ENCODE results near the gene DUSP15.
"Not testable (repeated sequence)": the region's sequence is repeated elsewhere in the genome, so short reads cannot be mapped to it uniquely, and the experiment has no call there.

Gene DUSP15

DNA sequence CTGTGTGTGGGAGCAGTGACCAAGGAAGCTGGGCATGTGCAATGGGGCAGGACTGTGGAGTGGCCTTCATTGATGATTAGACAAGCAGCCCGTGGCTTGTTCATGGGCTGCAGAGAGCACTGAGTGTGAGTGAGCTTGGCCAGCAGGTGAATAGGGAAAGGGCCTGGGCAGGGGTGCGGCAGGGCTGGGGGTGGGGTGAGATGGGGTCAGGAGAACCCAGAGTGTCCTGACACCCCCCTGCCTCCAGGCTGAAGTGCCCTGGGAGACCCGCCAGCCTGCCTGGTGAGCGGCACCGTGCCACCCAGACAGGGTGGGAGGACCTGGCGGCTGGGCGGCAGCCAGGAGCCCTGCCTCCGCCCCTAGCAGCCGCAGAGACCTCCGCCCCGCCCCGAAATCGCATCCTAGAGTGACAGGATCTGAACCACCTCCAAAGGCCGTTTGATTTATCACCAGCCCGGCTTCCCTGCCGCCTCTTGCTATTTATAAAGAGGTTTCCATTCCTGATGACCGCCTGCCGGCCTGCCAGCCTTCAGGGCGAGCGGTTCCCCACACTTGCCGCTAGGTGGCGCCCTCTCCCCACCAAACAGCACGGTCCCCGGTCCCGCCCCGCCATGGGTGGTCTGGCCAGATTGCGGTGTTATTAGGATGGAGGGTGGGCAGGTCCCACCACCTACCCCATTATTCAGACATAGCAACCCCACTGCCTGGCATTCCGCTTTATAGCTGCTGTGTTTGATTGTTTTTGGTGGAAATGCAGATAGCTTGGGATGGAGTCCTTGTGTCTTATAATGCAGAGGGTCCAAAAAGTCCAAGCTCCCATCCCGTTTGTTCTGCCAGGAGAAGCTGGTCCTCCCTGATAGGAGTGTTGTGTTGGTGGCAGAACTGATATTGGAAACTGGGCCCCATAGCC, 47.7 kb downstream of the DUSP15 start:
- DNase-seq (ENCODE audit: low spot score) = peak; percentile 49

DNA sequence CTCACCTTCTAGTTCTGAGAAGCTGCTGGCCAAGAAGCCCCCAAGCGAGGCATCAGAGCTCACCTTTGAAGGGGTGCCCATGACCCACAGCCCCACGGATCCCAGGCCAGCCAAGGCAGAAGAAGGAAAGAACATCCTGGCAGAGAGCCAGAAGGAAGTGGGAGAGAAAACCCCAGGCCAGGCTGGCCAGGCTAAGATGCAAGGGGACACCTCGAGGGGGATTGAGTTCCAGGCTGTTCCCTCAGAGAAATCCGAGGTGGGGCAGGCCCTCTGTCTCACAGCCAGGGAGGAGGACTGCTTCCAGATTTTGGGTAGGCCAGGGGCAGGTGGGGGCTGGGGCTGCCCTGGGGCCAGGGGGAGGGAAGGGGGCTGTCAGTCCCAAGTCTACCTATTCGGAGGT, 48.9 kb downstream of the DUSP15 start:
- no peak for DNase-seq (ENCODE audit: low spot score)

DNA sequence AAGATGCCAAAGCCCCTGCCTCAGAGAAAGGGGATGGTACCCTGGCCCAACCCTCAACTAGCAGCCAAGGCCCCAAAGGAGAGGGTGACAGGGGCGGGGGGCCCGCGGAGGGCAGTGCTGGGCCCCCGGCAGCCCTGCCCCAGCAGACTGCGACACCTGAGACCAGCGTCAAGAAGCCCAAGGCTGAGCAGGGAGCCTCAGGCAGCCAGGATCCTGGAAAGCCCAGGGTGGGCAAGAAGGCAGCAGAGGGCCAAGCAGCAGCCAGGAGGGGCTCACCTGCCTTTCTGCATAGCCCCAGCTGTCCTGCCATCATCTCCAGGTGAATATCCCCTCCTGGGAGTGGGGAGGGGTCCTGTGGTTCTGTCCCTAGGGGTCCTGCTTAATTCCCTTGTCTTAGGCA, 50.1 kb downstream of the DUSP15 start:
- DNase-seq (ENCODE audit: low spot score) = no peak

DNA sequence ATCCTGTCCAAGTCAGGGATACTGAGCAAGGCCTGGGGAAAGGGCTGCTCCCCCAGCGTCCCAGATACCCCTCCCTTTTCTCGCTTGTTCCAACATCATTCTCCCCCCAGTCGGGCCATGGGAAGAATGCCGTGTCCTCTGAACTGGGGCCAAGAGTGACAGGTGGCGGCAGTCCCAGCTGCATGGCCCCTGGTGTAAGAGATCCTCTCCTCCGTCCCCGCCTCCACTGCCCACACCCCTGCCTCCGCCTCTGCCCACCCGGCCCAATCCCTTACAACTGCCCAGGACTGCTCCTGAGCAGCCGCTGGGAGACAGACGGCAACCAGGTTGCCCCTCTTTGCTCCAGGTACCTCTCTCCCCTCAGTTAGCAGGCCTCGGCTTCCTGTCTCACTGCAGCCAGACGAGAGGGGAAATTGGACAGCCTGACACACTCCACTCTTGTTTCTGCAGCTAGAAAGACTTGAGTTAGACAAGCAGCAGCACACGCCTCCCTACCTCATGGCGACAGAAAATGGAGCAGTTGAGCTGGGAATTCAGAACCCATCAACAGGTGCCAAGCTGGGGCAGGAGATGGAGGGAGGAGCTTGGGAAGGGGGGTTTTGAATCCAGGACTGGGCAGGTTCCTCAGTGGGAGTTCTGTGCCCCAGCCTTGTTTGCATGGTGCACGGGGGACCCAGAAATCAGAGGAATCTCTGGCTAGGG, 51.1 kb downstream of the DUSP15 start, which contains the start of gene MYLK2:
Gene MYLK2 (plus strand): TSS at position 274 of the 702 bp plus-strand sequence. CDS start 225 bp downstream, at position 499.
- DNase-seq (ENCODE audit: low spot score) = no peak

DNA sequence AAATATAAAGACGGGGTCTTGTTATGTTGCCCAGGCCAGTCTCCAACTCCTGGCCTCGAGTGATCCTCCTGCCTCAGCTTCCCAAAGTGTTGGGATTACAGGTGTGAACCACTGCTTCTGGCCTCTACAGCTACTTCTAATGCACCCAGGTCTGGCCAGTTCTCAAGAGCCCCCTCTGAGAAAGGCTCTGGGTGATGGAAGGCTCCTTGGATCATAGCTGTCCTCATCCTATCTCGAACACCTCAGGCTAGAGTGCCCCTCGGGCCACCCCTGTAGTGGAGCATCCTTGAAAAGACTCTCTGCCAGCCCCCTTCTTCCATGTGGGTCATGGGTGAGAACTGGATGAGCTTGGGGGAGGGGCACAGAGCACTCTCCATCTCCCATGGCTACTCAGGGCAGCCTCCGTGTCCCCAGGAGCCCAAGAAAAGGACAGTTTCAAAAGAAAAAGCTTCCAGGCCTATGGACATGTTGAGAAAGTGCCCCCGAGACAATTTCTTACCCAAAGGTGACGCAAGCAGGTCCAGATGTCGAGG, 51.9 kb downstream of the DUSP15 start:
- no peak for DNase-seq (ENCODE audit: low spot score)

DNA sequence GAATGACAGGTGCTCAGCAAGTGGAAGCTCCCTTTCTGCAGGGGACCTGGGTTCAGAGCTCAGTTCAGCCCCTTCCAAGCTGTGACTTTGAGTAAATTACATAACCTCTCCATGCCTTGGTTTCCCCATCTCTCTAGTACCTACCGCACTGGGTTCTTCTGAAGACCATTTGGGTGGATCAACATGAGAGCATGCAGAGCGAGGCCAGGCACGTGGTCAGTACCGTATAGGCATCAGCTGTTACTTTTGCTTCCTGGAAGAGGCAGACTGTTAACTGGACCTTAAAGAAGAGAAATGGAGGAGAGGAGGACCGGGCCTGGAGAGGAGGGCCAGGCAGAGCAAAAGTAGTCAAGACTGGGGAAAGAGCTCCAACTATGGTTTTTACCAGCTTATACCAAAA, 52.9 kb downstream of the DUSP15 start:
- DNase-seq (ENCODE audit: low spot score) = no peak

DNA sequence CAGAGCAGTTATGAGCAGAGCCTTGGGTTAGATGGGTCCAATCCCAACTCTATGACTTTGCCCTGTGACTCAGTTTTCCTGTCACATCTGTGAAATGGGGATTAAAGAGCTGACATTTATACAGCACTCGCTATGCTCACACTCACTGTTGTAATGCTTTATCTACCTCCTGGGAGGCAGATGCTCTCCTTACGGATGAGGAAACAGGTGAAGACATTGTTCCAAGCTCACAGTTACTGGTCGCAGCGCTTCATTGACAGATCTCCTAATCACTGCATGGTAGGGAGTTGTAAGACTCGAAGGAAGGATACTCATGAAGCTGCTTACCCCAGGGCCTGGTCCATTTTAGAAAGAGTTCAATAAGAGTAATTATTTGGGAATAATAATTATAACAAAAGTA, 54.1 kb downstream of the DUSP15 start:
- DNase-seq (ENCODE audit: low spot score) = no peak

DNA sequence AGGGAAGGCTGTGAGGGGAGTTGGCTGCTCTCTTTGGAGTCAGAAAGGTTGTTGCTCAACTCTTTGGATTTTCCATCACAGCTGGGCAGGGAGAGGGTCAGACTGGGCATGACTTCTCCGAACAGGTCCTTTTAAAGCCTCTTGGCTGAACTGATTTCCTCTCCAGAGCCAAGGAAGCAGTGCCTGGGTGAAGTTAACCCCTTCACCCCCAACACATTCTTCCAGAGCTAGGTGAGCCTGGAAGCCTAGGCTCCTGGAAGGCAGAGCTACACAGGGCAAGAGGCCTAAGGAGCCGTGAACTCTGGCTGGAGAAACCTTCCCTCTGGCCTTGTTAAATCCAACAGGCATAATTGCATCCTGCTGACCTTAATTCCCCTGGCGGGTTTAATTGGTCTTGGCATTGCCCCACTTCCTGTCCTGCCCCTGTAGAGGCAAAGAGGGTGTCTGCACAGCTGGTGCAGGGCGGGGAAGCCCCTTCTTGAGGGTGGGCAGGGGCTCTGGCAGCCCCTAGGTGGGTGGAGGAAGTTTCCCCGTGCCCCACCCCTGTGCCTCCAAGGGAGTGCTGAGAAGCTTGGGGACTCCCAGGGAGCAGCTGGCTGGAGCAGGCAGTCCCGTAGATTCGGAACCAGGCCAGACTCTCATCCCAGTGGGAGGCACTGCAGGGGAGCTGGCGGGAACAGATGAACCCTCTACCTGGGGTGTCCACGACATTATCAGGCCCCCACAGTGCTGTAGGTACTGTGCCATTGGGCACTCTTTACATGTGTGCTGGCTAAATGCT, 54.7 kb downstream of the DUSP15 start:
- DNase-seq (ENCODE audit: low spot score) = no peak

DNA sequence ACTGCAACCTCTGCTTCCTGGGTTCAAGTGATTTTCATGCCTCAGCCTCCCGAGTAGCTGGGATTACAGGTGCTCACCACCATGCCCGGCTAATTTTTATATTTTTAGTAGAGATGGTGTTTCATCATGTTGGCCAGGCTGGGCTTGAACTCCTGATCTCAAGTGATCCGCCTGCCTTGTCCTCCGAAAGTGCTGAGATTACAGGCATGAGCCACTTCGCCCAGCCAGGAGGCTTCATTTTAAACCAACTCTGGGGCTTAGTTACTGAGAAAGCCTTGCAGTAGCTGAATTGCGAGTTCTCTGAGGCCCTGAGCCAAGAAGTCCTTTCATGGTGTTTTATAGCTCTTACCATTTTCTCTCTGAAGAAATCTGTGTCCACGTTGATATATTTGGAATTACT, 56.2 kb downstream of the DUSP15 start:
- not testable (repeated sequence) for DNase-seq (ENCODE audit: low spot score)

DNA sequence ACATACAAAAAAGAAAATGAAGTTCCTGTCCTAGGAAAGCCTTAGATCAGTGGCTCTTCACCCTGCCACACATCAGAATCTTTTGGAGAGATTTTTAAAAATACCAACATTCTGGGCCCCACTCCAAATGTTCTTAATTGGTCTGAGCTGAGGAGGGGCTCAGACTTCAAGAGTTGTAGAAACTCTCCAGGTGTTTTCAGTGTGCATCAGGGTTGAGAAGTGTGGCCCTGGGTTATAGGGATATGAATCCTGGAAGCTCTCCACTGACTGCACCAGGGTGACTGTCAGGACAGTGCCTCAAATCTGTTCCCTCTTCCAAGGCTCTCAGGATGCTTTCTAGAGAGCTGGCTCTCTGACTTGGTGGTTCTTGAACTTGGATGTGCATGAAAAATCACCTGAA, 56.7 kb downstream of the DUSP15 start:
- DNase-seq (ENCODE audit: low spot score) = no peak

DNA sequence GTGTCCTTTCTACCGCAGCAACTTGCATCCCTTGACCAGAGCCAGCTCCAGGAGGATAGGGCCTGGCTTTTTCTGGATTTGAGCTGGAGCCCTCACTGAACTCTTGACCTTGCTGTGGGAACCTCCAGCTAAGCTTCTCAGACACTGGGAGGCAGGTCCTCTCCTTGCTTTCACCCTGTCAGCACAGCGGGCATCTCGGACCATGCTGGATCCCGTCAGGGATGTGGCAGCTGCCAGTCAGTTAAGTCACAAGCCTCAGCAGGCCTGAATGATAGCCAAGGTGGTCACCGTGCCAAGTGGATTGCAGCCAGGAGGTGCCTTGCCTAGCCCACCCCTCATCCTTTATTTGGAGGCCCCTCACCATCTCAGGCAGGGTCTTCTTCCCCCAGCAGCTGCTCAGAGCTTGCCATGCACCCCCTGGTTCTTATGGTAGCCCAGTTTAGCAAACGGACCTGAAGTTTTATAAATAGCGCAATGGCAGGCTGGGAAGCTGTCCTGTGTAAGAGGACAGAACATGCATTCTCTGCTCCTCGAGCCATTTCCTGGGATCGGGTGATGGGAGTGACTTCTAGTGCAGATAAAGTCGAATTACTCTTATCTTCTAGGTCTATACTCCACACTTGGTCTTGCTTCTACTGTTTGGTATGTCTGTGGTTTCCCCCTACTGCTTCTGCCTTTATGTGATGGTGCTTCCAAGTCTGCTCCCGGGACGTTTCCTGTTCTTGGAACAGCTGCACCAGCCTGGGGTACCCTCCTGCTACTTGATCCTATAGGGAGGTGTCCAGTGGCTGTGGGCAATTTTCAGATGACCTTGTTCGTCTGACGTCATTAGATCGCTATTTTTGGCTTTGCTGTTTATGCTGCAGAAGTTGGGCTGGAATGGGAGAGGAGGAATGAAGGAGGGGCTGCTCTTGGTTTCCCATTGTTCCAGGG, 58.3 kb downstream of the DUSP15 start:
- no peak for DNase-seq (ENCODE audit: low spot score)

DNA sequence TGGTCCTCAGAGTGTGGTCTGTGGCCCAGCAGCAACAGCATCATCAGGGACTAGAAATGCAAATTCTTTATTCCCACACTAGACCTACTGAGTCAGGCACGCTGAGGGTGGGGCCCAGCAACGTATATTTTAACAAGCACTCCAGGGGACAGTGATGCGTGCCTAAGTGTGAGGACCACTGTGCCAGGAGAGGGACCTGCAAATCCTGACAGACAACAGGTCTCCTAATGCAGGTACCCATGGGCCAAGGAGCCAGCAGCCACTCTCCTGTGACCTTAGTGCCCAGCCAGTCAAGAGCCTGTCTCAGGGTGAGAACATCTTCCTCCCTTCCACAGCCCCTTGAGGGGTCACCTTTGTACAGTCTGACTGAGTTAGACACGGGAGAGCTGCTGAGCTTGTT, 59.1 kb downstream of the DUSP15 start:
- no peak for DNase-seq (ENCODE audit: low spot score)

Data from pons (tissue), 1 donor.